ENCODE data around the gene SREBF1.

Gene SREBF1

GRCh38 chr17:17823433-17824118 is 13.2 kb downstream of the SREBF1 start:
- H3K27ac ChIP-seq = peak overlapping the region; percentile 98
- peak; percentile 89 for DNase-seq
- H3K36me3 ChIP-seq = peaks cover 48% of the 10 kb centered on the region
- H3K27me3 ChIP-seq (ENCODE audit: insufficient read depth, low read depth, severe bottlenecking) = no peaks in the 10 kb centered on the region
- no peaks in the 10 kb centered on the region for H3K9me3 ChIP-seq (ENCODE audit: severe bottlenecking)
- no peak for TF ChIP-seq CTCF (IDR thresholded peaks at IDR 0.05; ENCODE audit: low read depth, low read length)
- peak overlapping the region; percentile 46 for H3K4me3 ChIP-seq (ENCODE audit: low read depth, low read length)

- Histone ChIP-seq H3K4me3 (ENCODE audit: low read depth, low read length) (peak overlapping the region; percentile 46), H3K27me3 (ENCODE audit: insufficient read depth, low read depth, severe bottlenecking) (no peaks in the 10 kb centered on the region), H3K9me3 (ENCODE audit: severe bottlenecking) (no peaks in the 10 kb centered on the region), H3K27ac (peak overlapping the region; percentile 59), H3K36me3 (peaks cover 53% of the 10 kb centered on the region)
- no peak for DNase-seq
- TF ChIP-seq CTCF (IDR thresholded peaks at IDR 0.05; ENCODE audit: low read depth, low read length) = no peak
Observed at GRCh38 chr17:17822616-17823015, 14.2 kb downstream of the SREBF1 start.

GRCh38 chr17:17822189-17822588 is 14.6 kb downstream of the SREBF1 start:
- Histone ChIP-seq H3K27ac (peak overlapping the region; percentile 59), H3K9me3 (ENCODE audit: severe bottlenecking) (no peaks in the 10 kb centered on the region), H3K36me3 (peaks cover 56% of the 10 kb centered on the region), H3K4me3 (ENCODE audit: low read depth, low read length) (no peak overlapping the region), H3K27me3 (ENCODE audit: insufficient read depth, low read depth, severe bottlenecking) (no peaks in the 10 kb centered on the region)
- TF ChIP-seq CTCF (IDR thresholded peaks at IDR 0.05; ENCODE audit: low read depth, low read length) = no peak
- no peak for DNase-seq

GRCh38 chr17:17820463-17821158 is 16.2 kb downstream of the SREBF1 start:
- no peaks in the 10 kb centered on the region for H3K27me3 ChIP-seq (ENCODE audit: insufficient read depth, low read depth, severe bottlenecking)
- H3K27ac ChIP-seq = no peak overlapping the region
- TF ChIP-seq CTCF (IDR thresholded peaks at IDR 0.05; ENCODE audit: low read depth, low read length) = no peak
- H3K4me3 ChIP-seq (ENCODE audit: low read depth, low read length) = no peak overlapping the region
- peaks cover 65% of the 10 kb centered on the region for H3K36me3 ChIP-seq
- no peak for DNase-seq
- H3K9me3 ChIP-seq (ENCODE audit: severe bottlenecking) = no peaks in the 10 kb centered on the region

- peaks cover 71% of the 10 kb centered on the region for H3K36me3 ChIP-seq
- no peak overlapping the region for H3K4me3 ChIP-seq (ENCODE audit: low read depth, low read length)
- TF ChIP-seq CTCF (IDR thresholded peaks at IDR 0.05; ENCODE audit: low read depth, low read length) = no peak
- DNase-seq = no peak
- H3K9me3 ChIP-seq (ENCODE audit: severe bottlenecking) = no peaks in the 10 kb centered on the region
- no peak overlapping the region for H3K27ac ChIP-seq
- no peaks in the 10 kb centered on the region for H3K27me3 ChIP-seq (ENCODE audit: insufficient read depth, low read depth, severe bottlenecking)
Observed at GRCh38 chr17:17820046-17820445, 16.7 kb downstream of the SREBF1 start.

Data from WERI-Rb-1 (cell line).